ENCODE data around the gene STXBP1.

- no peak for TF ChIP-seq EZH2 (IDR thresholded peaks at IDR 0.05; ENCODE audit: low read depth)
- TF ChIP-seq CTCF (conservative IDR thresholded peaks at IDR 0.05): no peak
Observed at GRCh38 chr9:127570533-127571111, 41.5 kb upstream of the STXBP1 start.
